ENCODE measurements around the gene FEM1C.

GRCh38 chr5:115543365-115544042 is 1.1 kb downstream of the FEM1C start:
- TF ChIP-seq POLR2AphosphoS5 (IDR thresholded peaks at IDR 0.05; ENCODE audit: low read depth, low read length): no peak
- TF ChIP-seq, protein P1, sequence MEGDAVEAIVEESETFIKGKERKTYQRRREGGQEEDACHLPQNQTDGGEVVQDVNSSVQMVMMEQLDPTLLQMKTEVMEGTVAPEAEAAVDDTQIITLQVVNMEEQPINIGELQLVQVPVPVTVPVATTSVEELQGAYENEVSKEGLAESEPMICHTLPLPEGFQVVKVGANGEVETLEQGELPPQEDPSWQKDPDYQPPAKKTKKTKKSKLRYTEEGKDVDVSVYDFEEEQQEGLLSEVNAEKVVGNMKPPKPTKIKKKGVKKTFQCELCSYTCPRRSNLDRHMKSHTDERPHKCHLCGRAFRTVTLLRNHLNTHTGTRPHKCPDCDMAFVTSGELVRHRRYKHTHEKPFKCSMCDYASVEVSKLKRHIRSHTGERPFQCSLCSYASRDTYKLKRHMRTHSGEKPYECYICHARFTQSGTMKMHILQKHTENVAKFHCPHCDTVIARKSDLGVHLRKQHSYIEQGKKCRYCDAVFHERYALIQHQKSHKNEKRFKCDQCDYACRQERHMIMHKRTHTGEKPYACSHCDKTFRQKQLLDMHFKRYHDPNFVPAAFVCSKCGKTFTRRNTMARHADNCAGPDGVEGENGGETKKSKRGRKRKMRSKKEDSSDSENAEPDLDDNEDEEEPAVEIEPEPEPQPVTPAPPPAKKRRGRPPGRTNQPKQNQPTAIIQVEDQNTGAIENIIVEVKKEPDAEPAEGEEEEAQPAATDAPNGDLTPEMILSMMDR (IDR thresholded peaks at IDR 0.05): no peak

Data from Panc1 (cell line).